BJ (cell line): ENCODE results near the gene PKP3. TPM values are rescaled to one million over a fixed set of nuclear protein-coding genes. Genes with fewer than 3 reads are reported as not detected.

Source experiments
- CTCF ChIA-PET: fragments of 350-600 bp; formaldehyde crosslinking; extraction: SDS; loops from one replicate; lab custom pipeline; 2021; ENCODE audit warnings: antibody characterized with exemption, inconsistent platforms; lab: Yijun Ruan, JAX
- POLR2A ChIA-PET: fragments of 300-600 bp; sonication (Branson Sonifier 250); formaldehyde crosslinking; extraction: SDS; loops from one replicate; lab custom pipeline; 2021; ENCODE audit warnings: antibody characterized with exemption; lab: Charles Lee
- DNase-seq: peaks from one replicate; pipeline ENCODE4 v3.0.0-alpha.2; 2011; ENCODE audit warnings: low read depth
- H3K27me3 ChIP-seq: 2 replicates; pipeline ENCODE4 v1.6.0; 2011; ENCODE audit warnings: low read length; ENCODE audit not compliant: control insufficient read depth, insufficient read depth
- H3K36me3 ChIP-seq: 2 replicates; pipeline ENCODE4 v1.5.1; 2011; ENCODE audit warnings: low read length; ENCODE audit not compliant: control insufficient read depth, insufficient read depth
- H3K4me3 ChIP-seq: 2 replicates; pipeline ENCODE4 v1.5.1; 2011; ENCODE audit warnings: low read depth, mild to moderate bottlenecking, control low read depth, low read length
- CTCF ChIP-seq: IDR thresholded peaks from 2 replicates; pipeline ENCODE4 v1.5.1; 2011; ENCODE audit warnings: low read depth, mild to moderate bottlenecking, control low read depth, inconsistent platforms, low read length, moderate library complexity; ENCODE audit not compliant: insufficient read depth
- polyA plus RNA-seq: library from polyadenylated mRNA; depleted of rRNA; stranded (reverse); fragments of >200 nt; gene quantifications from 2 replicates; pipeline ENCODE4 v1.2.3, GENCODE V29; 2011

Gene PKP3
- polyA plus RNA-seq, 1 experiment, result 0.86 TPM

DNA sequence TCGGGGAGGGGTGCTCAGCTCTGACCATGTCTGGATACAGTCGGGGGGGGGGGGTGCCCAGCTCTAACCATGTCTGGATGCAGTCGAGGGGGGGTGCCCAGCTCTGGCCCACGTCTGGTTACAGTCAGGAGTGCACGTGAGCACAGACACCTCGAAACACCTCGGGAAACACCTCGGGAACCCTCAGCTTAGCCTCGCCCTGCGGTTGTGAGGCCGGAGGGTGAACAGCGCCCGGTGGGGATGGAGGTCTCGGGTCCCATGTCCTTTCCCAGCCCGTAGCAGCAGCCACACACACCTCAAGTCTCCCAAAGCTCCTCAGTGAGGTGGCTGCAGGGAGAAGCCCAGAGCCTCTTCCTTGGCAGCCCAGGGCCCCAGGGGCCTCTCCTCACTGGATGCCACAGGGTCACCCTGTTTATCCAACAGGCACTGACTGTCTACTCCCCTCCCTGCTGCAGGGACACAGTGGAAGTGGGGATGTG, 18.7 kb downstream of the PKP3 start:
- POLR2A ChIA-PET, result no interaction called here
- DNase-seq, result no peak
- CTCF ChIA-PET, result interaction anchor here (1.9 kb wide), 1 partner anchor 35 kb away, joined by 10 read pairs; no protein-coding TSS in a partner anchor
- no peak overlapping the region for H3K4me3 ChIP-seq
- TF ChIP-seq CTCF, result no peak
- no peaks in the 10 kb centered on the region; the same call in 1 of the 2 replicates for H3K27me3 ChIP-seq
- no peaks in the 10 kb centered on the region for H3K36me3 ChIP-seq

DNA sequence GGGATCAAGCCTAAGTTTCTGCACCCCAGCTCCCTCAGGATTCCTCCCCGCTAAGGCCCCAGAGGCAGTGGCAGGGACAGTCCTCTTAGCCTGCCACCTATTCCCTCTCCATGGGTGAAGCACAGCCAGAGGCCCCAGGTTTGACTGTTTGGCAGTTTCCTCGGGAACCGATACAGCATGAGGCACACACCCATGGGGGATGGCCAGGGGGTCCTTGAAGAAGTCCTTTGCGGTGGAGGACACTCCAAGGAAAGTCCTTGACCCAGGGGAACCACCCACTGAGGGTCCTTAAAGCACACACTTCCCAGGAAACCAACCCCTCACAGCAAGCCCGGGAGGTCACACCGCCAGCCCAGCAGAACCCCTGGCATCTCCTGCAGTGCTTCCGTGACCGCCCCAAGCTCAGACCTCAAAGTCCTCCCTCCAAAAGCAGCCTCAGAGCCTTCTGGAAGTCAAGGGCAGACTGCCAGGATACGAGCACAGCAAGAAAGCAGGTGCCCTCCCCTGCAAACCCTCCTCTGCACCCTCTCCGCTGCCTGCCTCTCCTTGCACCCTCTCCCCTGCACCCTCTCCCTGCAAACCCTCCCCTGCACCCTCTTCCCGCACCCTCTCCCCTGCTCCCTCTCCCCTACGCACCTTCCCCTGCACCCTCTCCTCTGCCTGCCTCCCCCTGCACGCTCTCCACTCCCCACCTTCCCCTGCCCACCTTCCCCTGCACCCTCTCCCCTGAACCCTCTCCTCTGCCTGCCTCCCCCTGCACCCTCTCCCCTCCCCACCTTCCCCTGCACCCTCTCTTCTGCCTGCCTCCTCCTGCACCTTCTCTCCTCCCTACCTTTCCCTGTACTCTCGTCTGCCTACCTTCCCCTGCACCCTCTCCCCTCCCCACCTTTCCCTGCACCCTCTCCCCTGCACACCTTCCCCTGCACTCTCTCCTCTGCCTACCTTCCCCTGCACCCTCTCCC, 19.4 kb downstream of the PKP3 start:
- Histone ChIP-seq H3K27me3 (peaks cover 2% of the 10 kb centered on the region), H3K4me3 (no peak overlapping the region), H3K36me3 (no peaks in the 10 kb centered on the region)
- no peak for TF ChIP-seq CTCF
- POLR2A ChIA-PET, result no interaction called here
- DNase-seq, result no peak
- CTCF ChIA-PET, result interaction anchor here (1.9 kb wide), 1 partner anchor 35 kb away, joined by 10 read pairs; no protein-coding TSS in a partner anchor

- H3K27me3 ChIP-seq, result peaks cover 2% of the 10 kb centered on the region
- H3K36me3 ChIP-seq, result no peaks in the 10 kb centered on the region
- no peak for TF ChIP-seq CTCF
- CTCF ChIA-PET, result no interaction called here
- no peak overlapping the region for H3K4me3 ChIP-seq
- DNase-seq, result no peak
- POLR2A ChIA-PET, result no interaction called here
These were observed 20.4 kb downstream of the PKP3 start for GRCh38 chr11:414318-414857.

DNA sequence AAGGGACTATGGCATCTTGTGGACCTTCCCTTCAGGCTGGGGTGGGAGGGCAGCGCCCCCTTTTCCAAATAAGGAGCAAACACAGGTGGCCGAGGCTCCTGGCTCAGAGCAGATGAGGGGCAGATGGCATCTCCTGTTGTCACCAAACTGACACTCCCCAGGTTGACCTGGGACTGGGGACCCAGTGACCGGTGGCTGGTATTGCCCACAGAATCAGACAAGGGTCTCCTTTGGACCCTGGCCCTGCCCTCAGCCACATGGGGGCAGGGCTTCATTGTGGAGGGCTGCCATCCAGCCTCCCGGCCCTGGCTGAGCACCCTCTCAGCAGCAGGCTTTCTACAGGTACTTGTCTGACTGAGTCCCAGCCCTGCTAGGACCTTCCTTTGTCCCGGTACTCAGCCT, 21.6 kb downstream of the PKP3 start:
- CTCF ChIA-PET, result no interaction called here
- POLR2A ChIA-PET, result no interaction called here
- Histone ChIP-seq H3K27me3 (peaks cover 2% of the 10 kb centered on the region), H3K36me3 (no peaks in the 10 kb centered on the region), H3K4me3 (no peak overlapping the region)
- no peak for DNase-seq
- TF ChIP-seq CTCF, result no peak
